Measurements from ENCODE around the gene ATP2B2.

Gene ATP2B2

DNA sequence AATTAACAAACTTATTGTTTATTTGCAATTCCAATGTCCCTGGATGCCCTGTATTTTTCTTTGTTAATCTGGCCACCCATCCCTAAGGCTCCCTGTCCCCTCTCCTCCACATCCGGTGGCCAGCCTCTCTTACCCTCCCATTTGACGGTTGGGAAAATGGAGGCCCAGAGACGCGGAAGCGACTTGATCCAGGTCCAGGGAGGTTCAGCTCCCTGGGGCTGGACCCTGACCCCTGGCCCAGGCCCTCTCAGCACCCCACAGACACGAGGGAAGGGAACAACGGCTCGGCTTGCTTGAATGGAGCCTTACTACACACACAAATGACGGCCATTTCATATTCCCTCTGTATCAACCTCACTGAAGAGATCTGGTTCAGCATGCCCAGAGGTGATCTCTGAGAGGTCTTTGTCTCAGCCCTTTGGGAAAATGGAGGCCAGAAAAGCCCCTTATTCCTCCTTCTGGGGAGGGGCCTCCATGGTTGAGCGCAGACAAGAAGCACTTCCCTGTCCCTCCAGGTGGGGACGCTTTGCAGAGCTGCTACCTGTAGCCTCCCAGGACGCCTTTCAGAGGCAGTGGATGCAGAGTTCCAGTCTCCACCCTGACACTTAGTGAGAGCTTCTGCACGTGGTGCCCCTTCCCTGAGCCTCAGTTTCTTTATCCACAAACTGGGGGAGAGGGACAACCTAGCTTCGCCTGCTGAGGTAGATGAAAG lies 82.1 kb downstream of the ATP2B2 start:
- no peak for DNase-seq

GRCh38 chr3:10421996-10422395 lies 83.4 kb downstream of the ATP2B2 start:
- no peak for DNase-seq

DNA sequence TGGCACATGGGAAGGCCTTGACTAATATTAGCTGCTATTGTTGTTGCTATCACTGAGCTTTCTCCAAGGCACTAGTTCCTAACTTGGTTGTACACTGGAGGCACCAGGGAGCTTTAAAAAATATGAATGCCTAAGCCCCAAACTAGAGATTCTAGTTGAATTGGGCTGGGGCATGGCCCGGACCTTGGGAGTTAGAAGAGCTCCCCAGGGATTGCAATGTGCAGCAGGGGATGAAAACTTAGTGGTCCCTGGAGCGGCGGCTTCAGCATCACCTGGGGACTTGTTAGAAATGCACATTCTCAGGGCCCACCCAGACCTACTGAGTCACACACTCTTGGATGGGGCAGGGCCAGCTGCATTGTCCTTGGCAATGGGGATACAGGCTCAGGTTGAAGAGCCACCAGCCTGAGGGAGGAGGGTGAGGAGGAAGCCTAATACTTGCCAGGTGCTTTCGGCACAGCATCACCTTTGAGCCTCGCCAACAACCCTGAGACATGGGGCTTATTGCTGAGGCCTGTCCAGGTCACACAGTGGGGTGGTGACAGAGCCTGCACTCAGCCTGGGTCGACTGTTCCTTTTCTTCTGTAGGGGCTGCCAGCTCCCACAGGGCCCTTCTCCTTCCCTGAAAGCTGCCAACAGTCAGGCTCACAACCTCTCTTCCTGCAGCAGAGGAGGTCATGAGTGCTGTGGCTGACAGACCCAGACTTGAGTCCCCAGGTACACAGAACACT lies 84.5 kb downstream of the ATP2B2 start:
- no peak for DNase-seq

- peak in 1 of 2 donors; percentile 49 for DNase-seq
Observed at GRCh38 chr3:10419637-10420232, 85.7 kb downstream of the ATP2B2 start.

DNA sequence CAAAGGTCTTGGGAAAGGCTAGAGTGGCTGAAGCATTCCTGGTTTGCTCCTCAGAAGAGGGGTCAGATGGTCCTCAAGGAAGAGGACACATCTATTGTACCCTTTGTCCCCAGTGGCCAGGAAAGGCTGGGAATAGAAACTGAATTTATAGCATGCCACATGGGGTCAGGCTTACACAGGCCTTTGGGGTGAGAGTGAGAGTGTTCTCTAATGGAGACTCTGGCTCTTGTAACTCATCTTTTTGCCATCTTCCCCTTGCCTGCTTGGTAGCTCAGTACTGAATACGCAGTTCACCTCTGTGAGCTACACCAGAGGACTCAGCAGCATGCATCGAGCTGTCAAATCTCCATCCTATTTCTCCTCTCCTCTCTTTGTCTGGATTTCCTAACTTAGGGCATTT lies 87.5 kb downstream of the ATP2B2 start:
- DNase-seq = no peak

GRCh38 chr3:10416730-10417300 lies 88.6 kb downstream of the ATP2B2 start:
- DNase-seq = no peak

GRCh38 chr3:10413041-10413440 lies 92.3 kb downstream of the ATP2B2 start:
- no peak for DNase-seq

- no peak for DNase-seq
Observed at GRCh38 chr3:10411598-10412332, 93.6 kb downstream of the ATP2B2 start.

GRCh38 chr3:10410383-10411002 lies 94.9 kb downstream of the ATP2B2 start:
- DNase-seq = no peak

GRCh38 chr3:10408680-10409079 lies 96.7 kb downstream of the ATP2B2 start:
- no peak for DNase-seq

DNA sequence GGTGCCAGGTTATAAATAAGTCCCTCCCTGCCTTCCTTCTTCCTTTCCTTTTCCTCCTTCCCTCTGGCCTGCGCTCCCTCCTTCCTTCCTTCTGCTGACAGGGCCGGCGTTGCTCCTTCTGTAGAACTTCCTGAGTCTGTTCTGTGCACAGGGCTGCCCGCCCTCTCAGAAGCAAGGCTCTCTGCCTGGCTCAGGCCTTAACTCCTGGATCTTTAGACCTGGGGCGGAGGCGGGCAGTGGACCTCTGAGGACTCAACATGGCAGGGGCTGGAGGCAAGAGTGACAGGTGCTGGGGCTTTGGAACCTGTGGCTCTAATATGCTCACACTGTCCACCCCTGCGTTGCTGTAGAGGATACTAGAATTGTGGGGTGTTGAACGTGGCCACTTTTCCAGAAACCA lies 98.0 kb downstream of the ATP2B2 start:
- no peak for DNase-seq

DNA sequence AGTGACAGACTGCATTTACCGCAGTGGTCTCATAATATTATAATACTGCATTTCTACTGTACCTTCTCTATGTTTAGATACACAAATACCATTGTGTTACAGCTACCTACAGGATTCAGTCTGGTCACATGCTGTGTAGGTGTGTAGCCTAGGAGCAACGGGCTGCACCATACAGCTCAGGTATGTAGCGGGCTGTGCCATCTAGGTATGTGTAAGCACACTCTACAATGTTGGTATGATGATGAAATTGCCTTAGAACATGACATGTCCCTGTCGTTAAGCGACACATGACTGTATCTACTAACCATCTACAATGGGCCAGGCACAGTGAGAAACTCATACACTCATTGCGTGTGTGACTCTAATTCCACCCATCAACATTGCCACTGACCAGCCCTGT lies 99.0 kb downstream of the ATP2B2 start:
- no peak for DNase-seq

GRCh38 chr3:10405816-10406215 lies 99.6 kb downstream of the ATP2B2 start:
- no peak for DNase-seq

DNA sequence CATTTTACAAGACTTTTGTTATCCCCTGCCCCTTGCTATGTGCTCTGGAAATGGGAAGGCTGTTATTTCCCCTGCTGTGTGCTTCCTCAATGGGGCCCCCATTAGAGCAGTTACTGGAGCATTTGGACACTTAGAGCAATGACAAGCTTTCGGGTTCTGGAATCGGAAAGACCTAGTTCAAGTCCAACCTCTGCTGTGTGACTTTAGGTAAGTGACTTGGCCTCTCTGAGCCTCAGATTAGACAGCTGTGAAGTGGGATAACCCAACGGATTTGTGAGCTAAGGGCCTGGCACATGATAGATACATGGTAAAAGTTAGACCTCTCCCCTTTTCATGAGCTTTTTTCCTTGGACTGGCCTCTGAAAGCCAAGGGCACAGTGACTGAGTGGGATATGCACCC lies 100.5 kb downstream of the ATP2B2 start:
- DNase-seq = no peak

DNA sequence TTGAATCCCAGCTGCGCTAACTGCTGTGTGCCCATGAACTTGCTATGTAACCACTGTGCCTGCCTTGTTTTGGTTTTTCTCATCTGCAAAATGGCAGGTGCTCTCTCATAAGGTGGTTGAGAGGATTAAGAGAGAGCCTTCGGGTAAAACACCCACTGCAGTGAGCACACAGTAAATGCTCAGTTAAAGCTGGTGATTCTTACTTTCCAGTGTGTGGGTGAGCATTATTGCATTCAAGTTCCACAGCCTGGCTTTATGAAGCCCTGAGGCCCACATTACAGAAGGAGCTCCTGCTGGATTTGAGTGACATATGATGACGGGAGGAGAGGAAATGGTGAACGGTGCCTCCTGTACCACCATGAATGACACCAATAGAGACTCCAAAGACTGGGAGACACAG lies 101.0 kb downstream of the ATP2B2 start:
- DNase-seq = no peak

GRCh38 chr3:10401990-10402761 lies 103.2 kb downstream of the ATP2B2 start:
- no peak for DNase-seq

- no peak for DNase-seq
Observed at GRCh38 chr3:10400749-10401495, 104.5 kb downstream of the ATP2B2 start.

GRCh38 chr3:10400050-10400748 lies 105.2 kb downstream of the ATP2B2 start:
- DNase-seq = no peak

GRCh38 chr3:10399634-10400033 lies 105.8 kb downstream of the ATP2B2 start:
- DNase-seq = no peak

DNA sequence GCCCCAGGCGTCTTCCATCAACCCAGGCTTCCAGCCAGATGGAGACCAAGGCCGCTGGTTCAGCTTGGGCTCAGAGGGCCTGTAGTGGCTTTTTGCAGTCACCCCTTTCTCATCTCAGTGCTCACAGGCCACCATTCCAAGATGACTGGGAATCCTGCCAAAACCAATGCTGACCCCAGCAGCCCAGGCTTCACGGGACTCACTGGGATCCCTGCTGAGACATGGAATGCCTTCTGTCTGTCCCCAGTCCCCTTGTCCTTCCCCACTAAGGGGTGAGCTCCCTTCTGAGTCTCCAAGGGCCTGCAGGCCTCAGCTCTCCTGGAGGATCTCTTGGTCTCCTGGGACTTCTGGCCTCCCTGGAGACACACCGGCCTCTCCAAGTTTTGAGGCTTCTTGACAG lies 107.0 kb downstream of the ATP2B2 start:
- DNase-seq = no peak
